GM12872 (cell line): ENCODE data around the gene MSL3B.

Experiments
- CTCF ChIP-seq: IDR thresholded peaks from 3 replicates; pipeline ENCODE4 v1.5.1; 2011; ENCODE audit warnings: low read depth, mild to moderate bottlenecking, low read length, moderate library complexity; ENCODE audit not compliant: insufficient read depth

MSL3B gene

GRCh38 chr2:233851169-233851568 is 17.0 kb downstream of the MSL3B start:
- no peak for TF ChIP-seq CTCF

GRCh38 chr2:233850745-233851144 is 17.4 kb downstream of the MSL3B start:
- no peak for TF ChIP-seq CTCF

- TF ChIP-seq CTCF = no peak
These were observed 18.4 kb downstream of the MSL3B start for GRCh38 chr2:233849607-233850271.

- no peak for TF ChIP-seq CTCF
These were observed 19.9 kb downstream of the MSL3B start for GRCh38 chr2:233848276-233848675.

GRCh38 chr2:233847248-233847898 is 20.8 kb downstream of the MSL3B start:
- TF ChIP-seq CTCF = no peak

GRCh38 chr2:233846387-233847247 is 21.6 kb downstream of the MSL3B start:
- no peak for TF ChIP-seq CTCF
